Activated naive CD4-positive, alpha-beta T cell treated with anti-CD3 and anti-CD28 coated beads, Interleukin-2, amount 10 ng/mL, durations not matched to agents 7 days and 5 days (primary cell): ENCODE measurements around the gene RNASE8.
"Not testable (repeated sequence)": the region's sequence is repeated elsewhere in the genome, so short reads cannot be mapped to it uniquely, and the experiment has no call there.

ENCODE experiments used
- CTCF ChIA-PET: fragments of 350-600 bp; sonication (Branson Sonifier 250); formaldehyde crosslinking; loops from one replicate; lab custom pipeline; 2021; ENCODE audit warnings: antibody characterized with exemption; lab: Charles Lee
- DNase-seq: peaks from one replicate; pipeline ENCODE4 v3.0.0-alpha.2; 2020
- H3K27ac Mint-ChIP-seq: one replicate; pipeline ENCODE4 v1.8.0; 2021; ENCODE audit warnings: mild to moderate bottlenecking, moderate library complexity, mixed read lengths
- H3K27me3 Mint-ChIP-seq: one replicate; pipeline ENCODE4 v1.8.0; 2021; ENCODE audit warnings: mild to moderate bottlenecking, mixed read lengths
- H3K36me3 Mint-ChIP-seq: one replicate; pipeline ENCODE4 v1.8.0; 2021; ENCODE audit warnings: mixed read lengths
- H3K4me1 Mint-ChIP-seq: one replicate; pipeline ENCODE4 v1.8.0; 2021; ENCODE audit warnings: mixed read lengths
- H3K4me3 Mint-ChIP-seq: one replicate; pipeline ENCODE4 v1.8.0; 2021; ENCODE audit warnings: mild to moderate bottlenecking, moderate library complexity, mixed read lengths
- H3K9me3 Mint-ChIP-seq: one replicate; pipeline ENCODE4 v1.8.0; 2021; ENCODE audit warnings: mixed read lengths

Gene RNASE8

DNA sequence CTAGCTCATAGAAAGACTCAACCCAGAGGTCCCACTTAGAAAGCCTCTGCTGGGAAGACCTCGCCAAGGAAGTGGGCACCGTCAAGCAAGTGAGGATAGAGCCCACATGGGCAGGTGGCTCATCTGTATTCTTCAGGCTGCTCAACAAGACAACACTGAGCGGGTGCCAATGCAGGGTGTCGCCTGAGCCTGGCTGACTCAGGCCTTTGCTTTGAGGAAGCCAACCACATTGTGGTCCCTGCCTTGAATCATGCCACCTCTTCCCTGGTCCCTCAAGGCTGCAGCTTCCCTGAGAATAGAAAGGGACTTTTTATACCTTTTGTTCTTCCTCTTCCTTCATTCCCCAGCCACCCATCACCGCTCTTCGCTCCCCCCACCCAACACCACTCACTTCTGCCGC is 20.9 kb upstream of the RNASE8 start:
- Mint-ChIP-seq H3K36me3 (no peaks in the 10 kb centered on the region), H3K27me3 (peaks cover 48% of the 10 kb centered on the region), H3K4me3 (no peak overlapping the region), H3K4me1 (no peaks in the 10 kb centered on the region), H3K9me3 (no peaks in the 10 kb centered on the region), H3K27ac (no peak overlapping the region)
- CTCF ChIA-PET, result interaction anchor here (0.9 to 8.2 kb wide), 4 partner anchors 10 to 56 kb away, joined by 4 to 67 read pairs (median 6); no protein-coding TSS in a partner anchor
- DNase-seq, result no peak

DNA sequence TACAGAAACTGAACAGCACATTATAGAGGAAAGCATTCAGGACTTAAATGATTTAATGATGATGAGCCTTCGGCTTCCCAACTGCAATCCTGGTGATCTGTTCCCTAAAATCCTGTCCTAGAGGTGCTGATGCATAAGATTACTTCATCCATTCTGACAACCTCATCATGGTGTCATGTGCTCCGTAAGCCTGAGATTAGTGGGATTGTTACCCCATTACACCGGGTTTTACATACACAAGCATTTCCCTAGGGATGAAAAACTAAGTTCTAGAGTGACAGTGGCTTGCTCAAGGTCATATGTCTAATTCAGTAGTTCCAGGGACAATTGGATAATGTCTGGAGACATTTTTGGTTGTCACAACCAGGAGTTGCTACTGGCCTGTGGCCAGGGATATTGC is 20.5 kb upstream of the RNASE8 start:
- Mint-ChIP-seq H3K36me3 (no peaks in the 10 kb centered on the region), H3K4me3 (no peak overlapping the region), H3K9me3 (no peaks in the 10 kb centered on the region), H3K27me3 (peaks cover 48% of the 10 kb centered on the region), H3K4me1 (no peaks in the 10 kb centered on the region), H3K27ac (no peak overlapping the region)
- CTCF ChIA-PET, result interaction anchor here (1.4 to 8.2 kb wide), 2 partner anchors 21 to 25 kb away, joined by 6 to 67 read pairs; no protein-coding TSS in a partner anchor
- no peak for DNase-seq

DNA sequence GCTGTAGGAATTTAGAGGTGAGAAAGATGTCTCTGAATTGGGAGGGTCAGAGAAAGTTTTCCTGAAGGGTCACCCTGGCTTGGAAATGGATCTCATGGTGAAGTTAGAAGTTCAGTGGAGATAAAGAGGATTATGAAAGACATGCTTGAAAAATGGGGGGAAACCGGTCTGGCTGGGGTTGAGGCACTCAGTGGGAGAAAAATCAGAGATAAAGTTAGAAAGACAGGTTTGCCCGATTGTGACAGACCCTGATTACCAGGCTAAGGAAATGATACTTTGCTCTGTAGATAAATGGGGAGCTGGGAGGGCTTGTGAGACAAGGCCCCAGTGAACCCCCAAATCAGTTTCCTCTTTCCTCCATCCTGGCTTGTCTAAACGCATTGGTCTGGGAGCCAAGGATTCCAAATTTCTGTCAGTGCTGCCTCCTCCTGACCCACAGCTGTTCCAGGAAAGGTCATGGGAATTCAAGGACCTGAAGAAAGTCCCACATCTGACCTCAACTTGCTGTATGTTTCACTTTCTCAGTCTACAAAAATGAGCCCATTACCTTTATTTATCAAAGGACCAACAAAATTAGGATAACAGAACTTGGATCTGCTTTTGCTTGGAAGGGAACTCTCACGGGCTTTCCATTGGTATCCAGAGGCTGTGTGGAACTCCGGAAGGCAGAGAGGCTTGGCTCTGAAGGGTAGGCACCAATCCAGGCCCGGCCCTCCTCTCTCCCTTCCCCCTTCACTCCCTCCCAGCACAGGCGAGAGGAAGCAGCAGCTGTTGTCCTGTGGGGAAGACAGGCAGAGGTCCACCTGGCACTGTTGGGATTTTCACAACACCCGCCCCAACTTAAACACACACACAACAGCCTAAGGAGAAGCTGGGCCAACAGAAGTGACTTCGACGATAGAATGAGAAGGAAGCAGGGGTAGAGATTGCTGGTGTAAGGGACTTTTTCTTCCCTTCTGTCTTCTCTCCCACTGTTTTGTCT is 18.9 kb upstream of the RNASE8 start:
- CTCF ChIA-PET, result interaction anchor here (1.3 to 7.2 kb wide), 4 partner anchors 16 to 67 kb away, joined by 5 to 174 read pairs (median 11); no protein-coding TSS in a partner anchor
- Mint-ChIP-seq H3K27me3 (peaks cover 54% of the 10 kb centered on the region), H3K27ac (no peak overlapping the region), H3K4me3 (no peak overlapping the region), H3K36me3 (no peaks in the 10 kb centered on the region), H3K4me1 (peaks cover 2% of the 10 kb centered on the region), H3K9me3 (no peaks in the 10 kb centered on the region)
- DNase-seq, result no peak

DNA sequence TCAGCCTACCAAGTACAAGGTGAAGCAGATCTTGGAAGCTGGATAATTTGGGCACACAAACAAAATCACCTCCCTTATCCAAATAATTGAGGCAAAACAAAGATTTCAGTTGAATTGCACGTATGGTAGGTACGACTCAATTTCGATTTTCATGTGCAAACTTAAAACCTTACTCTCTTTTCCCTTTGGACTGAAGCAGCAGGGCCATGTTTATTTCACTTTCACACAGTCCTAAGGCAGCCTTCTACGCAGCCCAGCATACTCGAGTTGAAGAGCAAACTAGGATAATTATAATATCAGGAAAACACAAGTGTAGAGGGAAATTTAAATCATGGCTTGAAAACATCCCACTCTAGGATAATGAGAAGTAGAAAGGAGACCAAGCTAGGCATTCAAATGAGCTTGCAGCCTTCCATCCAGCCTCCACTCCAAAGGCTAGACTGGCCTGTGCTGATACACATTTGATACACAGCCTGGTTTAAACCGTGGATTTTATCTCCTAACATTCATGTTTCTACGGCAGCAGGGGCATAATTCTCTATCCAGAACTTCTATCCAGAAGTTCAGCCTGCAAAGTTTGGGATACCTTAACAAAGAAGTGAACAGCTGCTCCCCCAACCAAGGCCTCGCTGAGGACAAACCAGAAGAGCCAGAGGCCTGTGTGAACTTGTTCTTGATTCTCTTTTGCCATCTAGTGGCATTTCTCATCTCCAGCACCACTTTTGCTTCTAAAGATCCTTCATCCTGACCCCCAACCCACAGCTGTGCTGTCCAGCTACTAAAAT is 17.8 kb upstream of the RNASE8 start:
- CTCF ChIA-PET, result interaction anchor here (0.6 to 7.2 kb wide), 11 partner anchors 8 to 361 kb away, joined by 3 to 174 read pairs (median 5); no protein-coding TSS in a partner anchor
- Mint-ChIP-seq H3K4me1 (peaks cover 2% of the 10 kb centered on the region), H3K4me3 (no peak overlapping the region), H3K9me3 (no peaks in the 10 kb centered on the region), H3K36me3 (no peaks in the 10 kb centered on the region), H3K27ac (no peak overlapping the region), H3K27me3 (peaks cover 56% of the 10 kb centered on the region)
- DNase-seq, result peak; percentile 36

DNA sequence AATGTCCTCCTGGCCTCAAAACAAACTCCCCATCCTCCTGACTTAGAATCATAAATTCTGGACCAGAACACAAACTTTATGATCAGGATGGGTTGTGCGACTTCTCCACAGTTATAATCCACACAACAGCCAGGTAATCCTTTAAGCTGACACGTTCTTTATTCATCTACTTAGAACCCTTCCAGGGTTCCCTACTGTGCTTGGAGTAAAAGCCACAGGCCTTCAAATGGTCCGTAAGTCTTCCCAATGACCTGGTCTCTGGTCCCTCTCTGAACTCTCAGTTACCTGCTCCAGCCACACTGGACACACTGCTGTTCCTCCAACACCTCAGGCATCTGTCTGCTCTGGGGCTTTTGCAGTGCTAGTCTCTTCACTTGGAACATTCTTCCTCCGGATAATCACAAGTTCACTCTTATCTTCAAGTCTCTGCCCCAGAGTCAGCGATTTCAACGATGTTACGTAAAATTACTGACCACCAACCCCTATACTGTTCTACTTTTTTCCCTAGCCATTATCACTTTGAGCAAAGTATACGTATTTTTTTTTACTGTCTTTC is 17.2 kb upstream of the RNASE8 start:
- no peaks in the 10 kb centered on the region for H3K36me3 Mint-ChIP-seq
- H3K4me1 Mint-ChIP-seq, result peaks cover 2% of the 10 kb centered on the region
- no peak overlapping the region for H3K27ac Mint-ChIP-seq
- H3K27me3 Mint-ChIP-seq, result peaks cover 56% of the 10 kb centered on the region
- no peak for DNase-seq
- CTCF ChIA-PET, result interaction anchor here (0.7 to 7.2 kb wide), 12 partner anchors 8 to 182 kb away, joined by 3 to 174 read pairs (median 5); no protein-coding TSS in a partner anchor
- H3K4me3 Mint-ChIP-seq, result no peak overlapping the region
- no peaks in the 10 kb centered on the region for H3K9me3 Mint-ChIP-seq

DNA sequence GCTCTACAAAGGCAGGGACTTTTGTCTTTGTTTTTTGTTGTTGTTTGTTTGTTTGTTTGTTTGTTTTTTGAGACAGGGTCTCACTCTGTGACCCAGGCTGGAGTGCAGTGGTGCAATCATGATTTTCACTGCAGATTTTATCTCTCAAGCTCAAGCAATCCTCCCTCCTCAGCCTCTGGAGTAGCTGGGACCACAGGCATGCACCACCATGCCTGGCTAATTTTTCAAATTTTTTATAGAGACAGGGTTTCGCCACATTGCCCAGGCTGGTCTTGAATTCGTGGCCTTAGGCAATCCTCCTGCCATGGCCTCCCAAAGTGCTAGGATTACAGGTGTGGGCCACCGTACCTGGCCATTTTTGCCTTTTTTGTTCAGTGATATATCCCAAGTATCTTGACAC is 16.7 kb upstream of the RNASE8 start:
- not testable (repeated sequence) for DNase-seq, H3K4me1 Mint-ChIP-seq, H3K36me3 Mint-ChIP-seq, H3K4me3 Mint-ChIP-seq, H3K9me3 Mint-ChIP-seq, H3K27ac Mint-ChIP-seq
- peaks cover 51% of the 10 kb centered on the region for H3K27me3 Mint-ChIP-seq
- CTCF ChIA-PET, result interaction anchor here (0.7 to 7.2 kb wide), 9 partner anchors 12 to 183 kb away, joined by 3 to 174 read pairs (median 5); partner anchors contain the start of gene TPPP2

DNA sequence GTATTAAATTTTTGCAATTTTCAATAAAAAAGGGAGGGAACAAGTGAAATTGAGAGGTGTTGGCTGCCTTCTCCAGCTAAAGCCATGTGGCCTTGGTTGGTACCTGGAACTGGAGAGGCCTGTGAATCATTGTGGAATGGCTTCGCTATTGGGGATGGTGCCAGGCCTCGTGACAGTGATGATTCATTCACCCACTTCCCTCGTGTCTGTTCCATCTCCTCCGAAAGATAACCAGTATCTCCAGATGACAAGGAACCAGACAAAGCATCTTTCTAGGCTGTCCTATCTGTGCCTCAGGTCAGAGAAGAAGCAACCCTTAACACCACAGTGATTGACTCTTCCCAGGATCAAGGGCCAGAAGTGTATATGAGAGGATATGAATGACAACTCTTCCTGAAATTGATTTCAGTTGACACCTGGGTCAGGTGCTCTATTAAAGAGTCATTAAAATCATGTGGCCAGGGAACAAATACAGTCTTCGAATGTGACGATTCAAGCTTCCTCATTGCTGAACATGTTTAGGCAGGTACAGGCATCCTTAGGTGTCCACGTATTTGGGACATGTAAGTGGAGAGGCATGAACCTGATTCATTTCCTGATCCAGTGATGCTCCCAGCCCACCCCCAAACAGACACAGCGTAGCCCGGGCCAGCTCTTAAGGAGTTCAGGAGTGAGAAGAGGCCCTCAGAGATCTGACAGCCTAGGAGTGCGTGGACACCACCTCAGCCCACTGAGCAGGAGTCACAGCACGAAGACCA is 15.8 kb upstream of the RNASE8 start, which contains the start of gene RNASE7:
TSS of gene RNASE7 (plus strand) at position 687 of the 758 bp plus-strand sequence. CDS start 631 bp downstream, outside the sequence.
- DNase-seq, result no peak
- peaks cover 2% of the 10 kb centered on the region for H3K4me1 Mint-ChIP-seq

DNA sequence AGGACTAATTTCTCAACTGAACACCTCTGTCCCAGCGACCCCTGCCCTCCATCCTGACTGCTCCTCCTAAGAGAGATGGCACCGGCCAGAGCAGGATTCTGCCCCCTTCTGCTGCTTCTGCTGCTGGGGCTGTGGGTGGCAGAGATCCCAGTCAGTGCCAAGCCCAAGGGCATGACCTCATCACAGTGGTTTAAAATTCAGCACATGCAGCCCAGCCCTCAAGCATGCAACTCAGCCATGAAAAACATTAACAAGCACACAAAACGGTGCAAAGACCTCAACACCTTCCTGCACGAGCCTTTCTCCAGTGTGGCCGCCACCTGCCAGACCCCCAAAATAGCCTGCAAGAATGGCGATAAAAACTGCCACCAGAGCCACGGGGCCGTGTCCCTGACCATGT is 14.7 kb upstream of the RNASE8 start:
- H3K36me3 Mint-ChIP-seq, result no peaks in the 10 kb centered on the region
- H3K27ac Mint-ChIP-seq, result no peak overlapping the region
- peaks cover 52% of the 10 kb centered on the region for H3K27me3 Mint-ChIP-seq
- no peaks in the 10 kb centered on the region for H3K9me3 Mint-ChIP-seq
- H3K4me1 Mint-ChIP-seq, result peaks cover 2% of the 10 kb centered on the region
- DNase-seq, result no peak
- H3K4me3 Mint-ChIP-seq, result no peak overlapping the region
- CTCF ChIA-PET, result interaction anchor here (1.3 to 7.2 kb wide), 3 partner anchors 27 to 62 kb away, joined by 3 to 174 read pairs (median 4); no protein-coding TSS in a partner anchor

More for the DNA sequence above, 15.8 kb upstream of the RNASE8 start, which contains the start of gene RNASE7:
- Mint-ChIP-seq H3K27me3 (peaks cover 46% of the 10 kb centered on the region), H3K27ac (no peak within 1 kb of the TSS), H3K9me3 (no peaks in the 10 kb centered on the region), H3K36me3 (no peaks in the 10 kb centered on the region), H3K4me3 (no peak within 1 kb of the TSS)
- CTCF ChIA-PET, result interaction anchor here (0.5 to 7.2 kb wide), 5 partner anchors 12 to 183 kb away, joined by 3 to 174 read pairs (median 4); partner anchors contain the start of gene TPPP2

DNA sequence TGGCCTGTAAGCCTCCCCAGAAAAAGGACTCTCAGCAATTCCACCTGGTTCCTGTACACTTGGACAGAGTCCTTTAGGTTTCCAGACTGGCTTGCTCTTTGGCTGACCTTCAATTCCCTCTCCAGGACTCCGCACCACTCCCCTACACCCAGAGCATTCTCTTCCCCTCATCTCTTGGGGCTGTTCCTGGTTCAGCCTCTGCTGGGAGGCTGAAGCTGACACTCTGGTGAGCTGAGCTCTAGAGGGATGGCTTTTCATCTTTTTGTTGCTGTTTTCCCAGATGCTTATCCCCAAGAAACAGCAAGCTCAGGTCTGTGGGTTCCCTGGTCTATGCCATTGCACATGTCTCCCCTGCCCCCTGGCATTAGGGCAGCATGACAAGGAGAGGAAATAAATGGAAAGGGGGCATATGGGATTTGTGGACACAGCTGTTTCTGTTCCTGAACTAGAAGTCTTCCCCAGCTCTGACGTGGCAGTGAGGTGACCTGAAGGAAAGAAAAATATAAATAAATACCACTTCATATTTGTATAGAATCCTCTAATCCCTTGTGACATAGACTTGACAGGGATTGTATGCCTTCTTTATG is 14.1 kb upstream of the RNASE8 start:
- peaks cover 2% of the 10 kb centered on the region for H3K4me1 Mint-ChIP-seq
- H3K27me3 Mint-ChIP-seq, result peaks cover 51% of the 10 kb centered on the region
- no peak for DNase-seq
- CTCF ChIA-PET, result interaction anchor here (1.3 to 7.2 kb wide), 3 partner anchors 27 to 61 kb away, joined by 3 to 174 read pairs (median 4); no protein-coding TSS in a partner anchor
- H3K9me3 Mint-ChIP-seq, result no peaks in the 10 kb centered on the region
- H3K27ac Mint-ChIP-seq, result no peak overlapping the region
- no peaks in the 10 kb centered on the region for H3K36me3 Mint-ChIP-seq
- no peak overlapping the region for H3K4me3 Mint-ChIP-seq

DNA sequence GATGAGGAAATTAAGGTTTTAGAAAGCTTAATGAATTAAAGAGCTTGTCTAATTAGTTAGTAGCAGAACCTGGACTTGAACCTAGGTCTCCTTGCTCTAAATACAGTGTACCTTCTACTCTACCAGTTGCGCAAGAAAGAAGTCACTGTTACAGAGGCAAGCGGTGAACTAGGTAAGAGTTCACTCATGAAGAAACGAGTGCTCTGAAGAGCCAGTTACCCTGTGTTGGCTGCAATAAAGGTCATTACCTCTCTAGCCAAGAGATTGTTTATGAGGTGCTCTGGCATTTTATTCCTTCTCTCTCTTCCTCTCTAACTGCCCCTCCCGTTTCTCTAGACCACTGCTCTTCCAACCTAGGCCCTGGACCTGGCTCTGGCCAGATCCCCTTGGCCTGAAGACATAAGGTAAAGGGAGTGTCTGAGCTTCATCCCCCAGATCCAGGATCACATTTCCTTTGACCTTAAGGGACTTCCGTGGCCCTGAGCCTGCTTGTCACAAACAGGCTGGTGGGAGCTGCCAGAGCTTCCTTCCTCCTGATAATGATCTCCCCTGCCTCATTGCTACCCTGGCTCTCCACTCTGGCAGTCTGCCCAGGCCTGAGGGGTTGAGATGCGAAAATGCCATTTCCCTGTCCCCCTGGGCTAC is 13.5 kb upstream of the RNASE8 start:
- H3K36me3 Mint-ChIP-seq, result no peaks in the 10 kb centered on the region
- H3K4me3 Mint-ChIP-seq, result no peak overlapping the region
- H3K9me3 Mint-ChIP-seq, result no peaks in the 10 kb centered on the region
- peaks cover 2% of the 10 kb centered on the region for H3K4me1 Mint-ChIP-seq
- peaks cover 45% of the 10 kb centered on the region for H3K27me3 Mint-ChIP-seq
- CTCF ChIA-PET, result interaction anchor here (1.4 to 7.2 kb wide), 2 partner anchors 28 to 61 kb away, joined by 4 to 174 read pairs; no protein-coding TSS in a partner anchor
- no peak for DNase-seq
- H3K27ac Mint-ChIP-seq, result no peak overlapping the region

DNA sequence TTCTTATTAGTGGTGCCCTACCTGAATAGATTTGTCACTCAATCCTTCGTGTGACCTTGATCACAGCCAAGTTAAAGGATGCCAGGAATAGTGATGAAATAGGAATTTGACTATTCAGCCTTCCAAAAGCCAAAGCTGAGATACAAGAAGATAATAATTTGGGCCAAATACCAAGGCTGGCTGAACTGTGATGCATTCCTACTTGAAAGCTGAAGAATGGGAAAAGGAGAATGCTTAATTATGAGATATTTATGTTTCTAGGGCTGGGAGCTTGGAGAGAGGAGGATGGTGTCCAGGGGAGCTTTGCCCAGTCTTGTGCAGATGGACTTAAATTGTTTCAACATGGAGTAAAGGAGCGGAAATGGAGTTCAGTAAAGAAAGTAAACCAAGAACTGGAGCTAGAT is 10.2 kb upstream of the RNASE8 start:
- Mint-ChIP-seq H3K4me1 (peaks cover 2% of the 10 kb centered on the region), H3K36me3 (no peaks in the 10 kb centered on the region), H3K27me3 (peaks cover 45% of the 10 kb centered on the region), H3K9me3 (no peaks in the 10 kb centered on the region), H3K4me3 (no peak overlapping the region), H3K27ac (no peak overlapping the region)
- DNase-seq, result no peak
- CTCF ChIA-PET, result interaction anchor here (0.5 to 2.2 kb wide), 3 partner anchors 7 to 109 kb away, joined by 3 to 14 read pairs (median 3); no protein-coding TSS in a partner anchor

DNA sequence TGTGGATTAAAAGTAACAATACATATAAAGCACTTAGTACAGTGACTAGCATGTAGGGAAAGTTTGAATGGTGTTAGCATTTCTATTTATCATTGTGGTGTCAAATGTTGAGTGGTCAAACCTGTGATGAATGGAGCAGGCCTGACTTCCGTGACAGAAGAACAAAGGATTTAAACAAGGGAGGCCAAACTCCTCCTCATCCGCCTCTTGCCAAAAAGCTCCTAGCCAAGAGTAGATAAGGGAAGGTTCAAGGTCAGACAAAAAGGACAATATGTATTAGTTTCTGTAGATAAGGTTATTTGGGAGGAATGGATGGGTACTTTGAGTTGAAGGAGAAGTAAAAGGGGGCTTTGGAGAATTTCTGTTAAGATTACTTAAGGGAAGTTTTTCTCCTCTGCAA is 9.0 kb upstream of the RNASE8 start:
- no peaks in the 10 kb centered on the region for H3K4me1 Mint-ChIP-seq
- no peak for DNase-seq
- no peak overlapping the region for H3K4me3 Mint-ChIP-seq
- CTCF ChIA-PET, result interaction anchor here (1.2 kb wide), 1 partner anchor 49 kb away, joined by 3 read pairs; no protein-coding TSS in a partner anchor
- no peaks in the 10 kb centered on the region for H3K36me3 Mint-ChIP-seq
- no peaks in the 10 kb centered on the region for H3K9me3 Mint-ChIP-seq
- no peak overlapping the region for H3K27ac Mint-ChIP-seq
- peaks cover 32% of the 10 kb centered on the region for H3K27me3 Mint-ChIP-seq
